Measurements from ENCODE around the gene NEK1. TPM values are rescaled to one million over a fixed set of nuclear protein-coding genes. Genes with fewer than 3 reads are reported as not detected.

The NEK1 gene
- polyA plus RNA-seq, 1 of the 3 experiments (the other 2 are of a cell fraction) = 2.0 TPM

DNA sequence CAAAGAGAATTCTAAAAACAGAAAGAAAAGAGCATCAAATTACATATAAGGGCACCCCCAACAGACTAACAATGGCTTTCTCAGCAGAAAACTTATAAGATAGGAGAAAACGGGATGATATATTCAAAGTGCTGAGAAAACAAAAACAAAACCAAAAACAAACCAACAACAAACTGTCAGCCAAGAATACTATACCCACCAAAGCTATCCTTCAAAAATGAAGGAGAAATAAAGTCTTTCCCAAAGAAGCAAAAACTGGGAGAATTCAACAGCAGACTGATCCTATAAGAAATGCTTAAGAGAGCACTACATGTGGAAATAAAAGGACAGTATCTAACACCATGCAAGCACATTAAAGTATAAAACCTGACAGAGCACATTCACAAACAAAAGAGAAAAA lies 168.6 kb downstream of the NEK1 start:
- H2AFZ ChIP-seq (ENCODE audit: low read depth) = no peak overlapping the region
- no peak for DNase-seq
- H3K4me2 ChIP-seq = no peak overlapping the region
- H3K36me3 ChIP-seq (replicated peaks in 1 of 2; ENCODE audit: control insufficient read depth in 1 of 2, insufficient read depth in 2 of 2, low read length in 1 of 2) = peaks cover 0 to 27% of the 10 kb centered on the region in 2 experiments
- H3K9ac ChIP-seq = no peak overlapping the region
- WGBS (ENCODE audit: low lambda C conversion rate) = 97% methylated on average over 1 of the region's 1 CpG
- peaks cover 0 to 5% of the 10 kb centered on the region in 2 experiments; a peak in 2 of 4 replicates for H3K4me1 ChIP-seq (ENCODE audit: control insufficient read depth in 1 of 2, insufficient read depth in 2 of 2, low read depth in 1 of 2, low read length in 1 of 2)
- H4K20me1 ChIP-seq (ENCODE audit: insufficient read depth) = no peaks in the 10 kb centered on the region
- CTCF ChIA-PET = no interaction called here
- TF ChIP-seq GATA2 (CRISPR knock-in tag; IDR thresholded peaks at IDR 0.05) (no peak), RFX5 (IDR thresholded peaks at IDR 0.05; ENCODE audit: low read length) (no peak), TCF12 (IDR thresholded peaks at IDR 0.05) (no peak), FOSL2 (IDR thresholded peaks at IDR 0.05; ENCODE audit: borderline replicate concordance, low read depth) (no peak), NRF1 (IDR thresholded peaks at IDR 0.05; ENCODE audit: low read depth, low read length) (no peak), POLR2AphosphoS5 (IDR thresholded peaks at IDR 0.05; ENCODE audit: low read depth, low read length) (no peak), FOXJ3 (CRISPR knock-in tag; IDR thresholded peaks at IDR 0.05) (no peak), RCOR1 (IDR thresholded peaks at IDR 0.05; ENCODE audit: low read length) (no peak), MEF2A (IDR thresholded peaks at IDR 0.05; ENCODE audit: borderline replicate concordance, low read depth) (no peak), FOXM1 (IDR thresholded peaks at IDR 0.05; ENCODE audit: low read depth) (no peak), JUND (IDR thresholded peaks at IDR 0.05) (no peak), NFIC (IDR thresholded peaks at IDR 0.05; ENCODE audit: borderline replicate concordance) (no peak), PBX3 (IDR thresholded peaks at IDR 0.05) (no peak), EZH2phosphoT487 (IDR thresholded peaks at IDR 0.05; ENCODE audit: borderline replicate concordance, low read depth) (no peak), USF1 (IDR thresholded peaks at IDR 0.05; ENCODE audit: borderline replicate concordance, low read depth) (no peak)
- TF ChIP-seq, protein P1, sequence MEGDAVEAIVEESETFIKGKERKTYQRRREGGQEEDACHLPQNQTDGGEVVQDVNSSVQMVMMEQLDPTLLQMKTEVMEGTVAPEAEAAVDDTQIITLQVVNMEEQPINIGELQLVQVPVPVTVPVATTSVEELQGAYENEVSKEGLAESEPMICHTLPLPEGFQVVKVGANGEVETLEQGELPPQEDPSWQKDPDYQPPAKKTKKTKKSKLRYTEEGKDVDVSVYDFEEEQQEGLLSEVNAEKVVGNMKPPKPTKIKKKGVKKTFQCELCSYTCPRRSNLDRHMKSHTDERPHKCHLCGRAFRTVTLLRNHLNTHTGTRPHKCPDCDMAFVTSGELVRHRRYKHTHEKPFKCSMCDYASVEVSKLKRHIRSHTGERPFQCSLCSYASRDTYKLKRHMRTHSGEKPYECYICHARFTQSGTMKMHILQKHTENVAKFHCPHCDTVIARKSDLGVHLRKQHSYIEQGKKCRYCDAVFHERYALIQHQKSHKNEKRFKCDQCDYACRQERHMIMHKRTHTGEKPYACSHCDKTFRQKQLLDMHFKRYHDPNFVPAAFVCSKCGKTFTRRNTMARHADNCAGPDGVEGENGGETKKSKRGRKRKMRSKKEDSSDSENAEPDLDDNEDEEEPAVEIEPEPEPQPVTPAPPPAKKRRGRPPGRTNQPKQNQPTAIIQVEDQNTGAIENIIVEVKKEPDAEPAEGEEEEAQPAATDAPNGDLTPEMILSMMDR (IDR thresholded peaks at IDR 0.05) = no peak
- peaks cover 11% of the 10 kb centered on the region; the same call in 1 of the 2 replicates for H3K9me3 ChIP-seq
- no peaks in the 10 kb centered on the region for H3K27me3 ChIP-seq (ENCODE audit: insufficient read depth)
- no peaks in the 10 kb centered on the region for H3F3A ChIP-seq (replicated peaks; ENCODE audit: insufficient read depth)
- POLR2A ChIA-PET = no interaction called here
- no peaks in the 10 kb centered on the region for H3K79me2 ChIP-seq (ENCODE audit: insufficient read depth)
- H3K27ac ChIP-seq (ENCODE audit: low read depth in 2 of 2, low read length in 1 of 2) = no peak overlapping the region
- no peak overlapping the region for H3K4me3 ChIP-seq (ENCODE audit: low read depth in 2 of 2, low read length in 1 of 2)
- H3K9me2 ChIP-seq = no peaks in the 10 kb centered on the region

GRCh38 chr4:169440446-169440845 lies 171.9 kb downstream of the NEK1 start:
- no peak for DNase-seq
- H3K4me2 ChIP-seq = no peak overlapping the region
- no peaks in the 10 kb centered on the region for H3K79me2 ChIP-seq (ENCODE audit: insufficient read depth)
- peaks cover 0 to 9% of the 10 kb centered on the region in 2 experiments; a peak in 2 of 4 replicates for H3K4me1 ChIP-seq (ENCODE audit: control insufficient read depth in 1 of 2, insufficient read depth in 2 of 2, low read depth in 1 of 2, low read length in 1 of 2)
- ChIA-PET CTCF (no interaction called here), POLR2A (no interaction called here)
- no peak overlapping the region for H3K4me3 ChIP-seq (ENCODE audit: low read depth in 2 of 2, low read length in 1 of 2)
- peaks cover 11% of the 10 kb centered on the region; the same call in 1 of the 2 replicates for H3K9me3 ChIP-seq
- H3K36me3 ChIP-seq (replicated peaks in 1 of 2; ENCODE audit: control insufficient read depth in 1 of 2, insufficient read depth in 2 of 2, low read length in 1 of 2) = peaks cover 0 to 15% of the 10 kb centered on the region in 2 experiments
- no peaks in the 10 kb centered on the region for H3K9me2 ChIP-seq
- whole genome bisulfite sequencing (ENCODE audit: low lambda C conversion rate) = 96% methylated on average over 2 of the region's 3 CpGs
- no peak overlapping the region for H2AFZ ChIP-seq (ENCODE audit: low read depth)
- H3K9ac ChIP-seq = no peak overlapping the region
- H3F3A ChIP-seq (replicated peaks; ENCODE audit: insufficient read depth) = no peaks in the 10 kb centered on the region
- H3K27me3 ChIP-seq (ENCODE audit: insufficient read depth) = no peaks in the 10 kb centered on the region
- H4K20me1 ChIP-seq (ENCODE audit: insufficient read depth) = no peaks in the 10 kb centered on the region
- H3K27ac ChIP-seq (ENCODE audit: low read depth in 2 of 2, low read length in 1 of 2) = no peak overlapping the region
- no peak for TF ChIP-seq USF1 (IDR thresholded peaks at IDR 0.05; ENCODE audit: borderline replicate concordance, low read depth)
- no peak for TF ChIP-seq SIN3A (IDR thresholded peaks at IDR 0.05; ENCODE audit: borderline replicate concordance, low read depth, low read length)
- no peak for TF ChIP-seq POLR2AphosphoS5 (IDR thresholded peaks at IDR 0.05; ENCODE audit: low read depth, low read length)
- no peak for TF ChIP-seq EP300 (IDR thresholded peaks at IDR 0.05; ENCODE audit: borderline replicate concordance in 1 of 2, low read depth in 1 of 2, low read length in 1 of 2)
- no peak for TF ChIP-seq RFX5 (IDR thresholded peaks at IDR 0.05; ENCODE audit: low read length)
- TF ChIP-seq NRF1 (IDR thresholded peaks at IDR 0.05; ENCODE audit: low read depth, low read length) = no peak
- no peak for TF ChIP-seq EZH2phosphoT487 (IDR thresholded peaks at IDR 0.05; ENCODE audit: borderline replicate concordance, low read depth)
- no peak for TF ChIP-seq FOSL2 (IDR thresholded peaks at IDR 0.05; ENCODE audit: borderline replicate concordance, low read depth)
- no peak for TF ChIP-seq ELF1 (IDR thresholded peaks at IDR 0.05)
- no peak for TF ChIP-seq MXI1 (IDR thresholded peaks at IDR 0.05; ENCODE audit: low read depth, low read length)
- TF ChIP-seq MAX (IDR thresholded peaks at IDR 0.05; ENCODE audit: low read depth) = no peak
- TF ChIP-seq RXRA (IDR thresholded peaks at IDR 0.05; ENCODE audit: borderline replicate concordance, low read depth) = no peak
- no peak for TF ChIP-seq FOXM1 (IDR thresholded peaks at IDR 0.05; ENCODE audit: low read depth)
